Transverse colon (tissue), 4 donors: ENCODE data around the gene TACC2. TPM values are rescaled to one million over a fixed set of nuclear protein-coding genes. Genes with fewer than 3 reads are reported as not detected.

Experiments used
- DNase-seq: peaks from one replicate; pipeline ENCODE4 v3.0.0-alpha.2; 2019
- H3K27ac ChIP-seq, 4 donors: fragments of 200-600 bp; sonication (generic); 2 replicates each; pipeline ENCODE4 v1.5.1; 2016 to 2018; ENCODE audit warnings: inconsistent platforms in 4 of 4
- H3K27me3 ChIP-seq: fragments of 200-600 bp; sonication (generic); 2 replicates; pipeline ENCODE4 v1.5.1; 2017; ENCODE audit warnings: inconsistent platforms
- H3K36me3 ChIP-seq, 4 donors: fragments of 200-600 bp; sonication (generic); 2 replicates each; pipeline ENCODE4 v1.5.1; 2017 to 2019; ENCODE audit warnings: inconsistent platforms in 4 of 4
- H3K4me1 ChIP-seq, 4 donors: fragments of 200-600 bp; sonication (generic); 2 replicates each; pipeline ENCODE4 v1.5.1; 2017 to 2020; ENCODE audit warnings: inconsistent platforms in 4 of 4
- H3K4me3 ChIP-seq, 4 donors: fragments of 200-600 bp; sonication (generic); 1 replicate in 1 of 4; 2 replicates in 3 of 4; pipeline versions ENCODE4 v1.5.1 to v1.6.1; 2017 to 2019; ENCODE audit warnings: inconsistent platforms in 4 of 4
- H3K9me3 ChIP-seq, 2 donors: fragments of 200-600 bp; sonication (generic); 2 replicates each; pipeline ENCODE4 v1.5.1; 2017 to 2019; ENCODE audit warnings: inconsistent platforms in 2 of 2
- EP300 ChIP-seq: sonication (generic); formaldehyde crosslinking; IDR thresholded peaks from one replicate; pipeline ENCODE4 v1.6.1; 2017; ENCODE audit warnings: antibody characterized with exemption, low read depth
- POLR2A ChIP-seq: fragments of 450-650 bp; IDR thresholded peaks from one replicate; pipeline ENCODE4 v1.6.1; 2016; ENCODE audit warnings: antibody characterized with exemption, mild to moderate bottlenecking, moderate library complexity
- POLR2AphosphoS5 ChIP-seq, 3 donors: sonication (generic); formaldehyde crosslinking; IDR thresholded peaks; one replicate each; pipeline ENCODE4 v1.6.1; 2016; ENCODE audit warnings: antibody characterized with exemption in 3 of 3
- WGBS, 2 donors: methylation state at CpG; one replicate each; pipeline ENCODE4 v1.1.5; 2018; ENCODE audit warnings: low coverage in 1 of 2; 5-methylcytosine and 5-hydroxymethylcytosine counted together
- in situ Hi-C, 4 donors: fragments of 200-750 bp; cut with MboI; loops; one replicate each; pipeline versions ENCODE4 v1.15.0 to v1.15.1; 2017; ENCODE audit warnings: low sequenced_read_pairs in 3 of 4, low pct_ligation_motif_present in 1 of 4, low pct_unique_long_range_greater_than_20kb in 1 of 4
- intact Hi-C: fragments of 100-400 bp; cut with DNase I; formaldehyde crosslinking; loops from one replicate; pipeline ENCODE4 v1.15.1; 2023; ENCODE audit warnings: low total_unique reads
- total RNA-seq, 4 donors: library from RNA; depleted of rRNA; stranded (reverse); fragments of >200 nt; gene quantifications; one replicate each; pipeline ENCODE4 v1.1.0, GENCODE V29; 2016
- TF ChIP-seq, protein P1 (sequence below), 5 experiments: fragments of 200-600 bp in 3 of 5; fragments of 450-650 bp in 2 of 5; sonication (generic) in 3 of 5; IDR thresholded peaks; 1 replicate in 2 of 5; 2 replicates in 3 of 5; pipeline ENCODE4 v1.5.1; 2016 to 2017; ENCODE audit warnings: antibody characterized with exemption in 5 of 5, inconsistent platforms in 3 of 5, mild to moderate bottlenecking in 2 of 5, moderate library complexity in 1 of 5

The TACC2 gene
- total RNA-seq, 4 donors from 2014 or later = 65.9 to 178 (median 101) TPM

GRCh38 chr10:122236690-122237306 is 247.8 kb downstream of the TACC2 start:
- H3K4me3 ChIP-seq = no peak overlapping the region
- peaks cover 0 to 13% (median 3%) of the 10 kb centered on the region in 4 donors for H3K36me3 ChIP-seq
- 94 to 95% methylated on average over 5 of the region's 5 CpGs for WGBS, 2 donors
- no peak overlapping the region for H3K27ac ChIP-seq
- intact Hi-C loops (no loop called here), in situ Hi-C loops (no loop called here)
- TF ChIP-seq POLR2A (no peak), POLR2AphosphoS5 (IDR thresholded peaks at IDR 0.05) (no peak), EP300 (no peak)
- TF ChIP-seq, protein P1, sequence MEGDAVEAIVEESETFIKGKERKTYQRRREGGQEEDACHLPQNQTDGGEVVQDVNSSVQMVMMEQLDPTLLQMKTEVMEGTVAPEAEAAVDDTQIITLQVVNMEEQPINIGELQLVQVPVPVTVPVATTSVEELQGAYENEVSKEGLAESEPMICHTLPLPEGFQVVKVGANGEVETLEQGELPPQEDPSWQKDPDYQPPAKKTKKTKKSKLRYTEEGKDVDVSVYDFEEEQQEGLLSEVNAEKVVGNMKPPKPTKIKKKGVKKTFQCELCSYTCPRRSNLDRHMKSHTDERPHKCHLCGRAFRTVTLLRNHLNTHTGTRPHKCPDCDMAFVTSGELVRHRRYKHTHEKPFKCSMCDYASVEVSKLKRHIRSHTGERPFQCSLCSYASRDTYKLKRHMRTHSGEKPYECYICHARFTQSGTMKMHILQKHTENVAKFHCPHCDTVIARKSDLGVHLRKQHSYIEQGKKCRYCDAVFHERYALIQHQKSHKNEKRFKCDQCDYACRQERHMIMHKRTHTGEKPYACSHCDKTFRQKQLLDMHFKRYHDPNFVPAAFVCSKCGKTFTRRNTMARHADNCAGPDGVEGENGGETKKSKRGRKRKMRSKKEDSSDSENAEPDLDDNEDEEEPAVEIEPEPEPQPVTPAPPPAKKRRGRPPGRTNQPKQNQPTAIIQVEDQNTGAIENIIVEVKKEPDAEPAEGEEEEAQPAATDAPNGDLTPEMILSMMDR (IDR thresholded peaks at IDR 0.05) = no peak
- no peak for DNase-seq
- no peaks in the 10 kb centered on the region for H3K4me1 ChIP-seq
- no peaks in the 10 kb centered on the region for H3K9me3 ChIP-seq
- H3K27me3 ChIP-seq = no peaks in the 10 kb centered on the region

GRCh38 chr10:122237331-122237990 is 248.5 kb downstream of the TACC2 start:
- H3K27me3 ChIP-seq = no peaks in the 10 kb centered on the region
- WGBS, 2 donors = 74 to 82% methylated on average over 8 to 17 of the region's 17 CpGs
- peaks cover 0 to 19% (median 3%) of the 10 kb centered on the region in 4 donors for H3K36me3 ChIP-seq
- TF ChIP-seq POLR2A = no peak
- TF ChIP-seq, protein P1 (IDR thresholded peaks at IDR 0.05) = no peak
- TF ChIP-seq POLR2AphosphoS5 (IDR thresholded peaks at IDR 0.05) = no peak
- TF ChIP-seq EP300 = no peak
- no peaks in the 10 kb centered on the region for H3K9me3 ChIP-seq
- H3K4me1 ChIP-seq = no peaks in the 10 kb centered on the region
- H3K27ac ChIP-seq = no peak overlapping the region
- intact Hi-C loops (no loop called here), in situ Hi-C loops (no loop called here)
- peak; percentile 14 for DNase-seq
- H3K4me3 ChIP-seq = no peak overlapping the region

- H3K27me3 ChIP-seq = no peaks in the 10 kb centered on the region
- DNase-seq = no peak
- 83 to 95% methylated on average over 3 to 10 of the region's 10 CpGs for WGBS, 2 donors
- intact Hi-C loops (no loop called here), in situ Hi-C loops (no loop called here)
- no peaks in the 10 kb centered on the region for H3K4me1 ChIP-seq
- peaks cover 0 to 19% (median 3%) of the 10 kb centered on the region in 4 donors for H3K36me3 ChIP-seq
- TF ChIP-seq POLR2A = no peak
- no peak for TF ChIP-seq POLR2AphosphoS5 (IDR thresholded peaks at IDR 0.05)
- TF ChIP-seq, protein P1 (IDR thresholded peaks at IDR 0.05) = no peak
- TF ChIP-seq EP300 = no peak
- H3K9me3 ChIP-seq = no peaks in the 10 kb centered on the region
- H3K4me3 ChIP-seq = no peak overlapping the region
- H3K27ac ChIP-seq = no peak overlapping the region
These were observed 250.8 kb downstream of the TACC2 start for GRCh38 chr10:122239578-122240257.

- WGBS, 2 donors = 88% methylated on average over 6 of the region's 6 CpGs; no CpG with 5 or more reads in 1 of the 2 donors
- no peak for TF ChIP-seq POLR2A
- Histone ChIP-seq H3K27ac (no peak overlapping the region), H3K27me3 (no peaks in the 10 kb centered on the region), H3K9me3 (no peaks in the 10 kb centered on the region), H3K4me1 (no peaks in the 10 kb centered on the region), H3K4me3 (no peak overlapping the region), H3K36me3 (peaks cover 0 to 19% (median 3%) of the 10 kb centered on the region in 4 donors)
- DNase-seq = no peak
- in situ Hi-C loops = no loop called here
- intact Hi-C loops = no loop called here
These were observed 251.4 kb downstream of the TACC2 start for GRCh38 chr10:122240401-122240800.
